IPS-11a (cell line): Measurements from ENCODE around the gene ZNF524.
"Not testable (repeated sequence)": the region's sequence is repeated elsewhere in the genome, so short reads cannot be mapped to it uniquely, and the experiment has no call there.

Experiments
- H3K4me3 ChIP-seq: one replicate; pipeline ENCODE4 v1.5.1; 2013; ENCODE audit warnings: low read depth, low read length, control low read depth

ZNF524 gene

DNA sequence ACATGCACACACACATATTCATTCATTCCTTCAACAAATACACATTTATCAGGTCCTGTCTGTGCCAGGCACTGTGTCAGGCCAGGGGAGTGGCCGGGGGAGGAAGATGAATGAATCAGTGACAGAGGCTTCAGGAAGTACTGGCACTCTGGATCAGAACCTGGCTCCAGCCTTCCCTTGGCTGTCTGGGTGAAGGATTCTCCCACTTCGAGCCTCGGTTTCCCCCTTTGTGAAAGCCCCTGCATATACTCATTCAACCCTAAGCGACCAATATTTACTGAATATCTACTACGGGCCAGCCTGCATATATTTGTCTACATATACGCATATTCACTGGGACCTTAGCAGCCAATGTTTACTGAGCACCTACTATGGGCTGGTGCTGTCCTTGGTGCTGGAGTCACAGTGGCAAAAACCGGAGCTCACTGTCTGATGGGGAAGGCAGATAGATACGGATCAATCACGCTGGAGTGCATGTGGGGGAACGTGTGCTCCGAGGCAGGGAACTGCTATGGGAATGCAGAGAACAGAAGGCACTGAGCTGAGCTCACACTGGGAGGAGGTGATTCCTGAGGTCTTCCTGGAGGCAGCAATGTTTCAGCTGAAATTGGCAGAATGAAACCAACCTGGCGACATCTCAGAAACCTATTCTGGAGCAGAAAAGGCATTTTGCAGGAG, 18.8 kb upstream of the ZNF524 start:
- peak overlapping the region; percentile 20 for H3K4me3 ChIP-seq

- no peak overlapping the region for H3K4me3 ChIP-seq
These were observed 18.3 kb upstream of the ZNF524 start for GRCh38 chr19:55581823-55582223.

DNA sequence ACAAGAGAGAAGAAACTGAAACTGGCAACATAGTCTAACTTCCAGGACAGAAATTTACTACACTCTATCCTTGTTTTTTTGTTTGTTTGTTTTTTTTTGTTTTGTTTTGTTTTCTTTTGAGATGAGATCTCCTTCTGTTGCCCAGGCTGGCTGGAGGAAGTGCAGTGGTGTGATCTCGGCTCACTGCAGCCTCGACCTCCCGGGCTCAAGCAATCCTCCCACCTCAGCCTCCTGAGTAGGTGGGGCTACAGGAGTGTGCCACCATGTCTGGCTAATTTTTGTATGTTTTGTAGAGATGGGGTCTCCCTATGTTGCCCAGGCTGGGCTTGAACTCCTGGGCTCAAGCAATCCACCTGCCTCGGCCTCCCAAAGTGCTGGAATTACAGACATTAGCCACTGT, 17.8 kb upstream of the ZNF524 start:
- not testable (repeated sequence) for H3K4me3 ChIP-seq

DNA sequence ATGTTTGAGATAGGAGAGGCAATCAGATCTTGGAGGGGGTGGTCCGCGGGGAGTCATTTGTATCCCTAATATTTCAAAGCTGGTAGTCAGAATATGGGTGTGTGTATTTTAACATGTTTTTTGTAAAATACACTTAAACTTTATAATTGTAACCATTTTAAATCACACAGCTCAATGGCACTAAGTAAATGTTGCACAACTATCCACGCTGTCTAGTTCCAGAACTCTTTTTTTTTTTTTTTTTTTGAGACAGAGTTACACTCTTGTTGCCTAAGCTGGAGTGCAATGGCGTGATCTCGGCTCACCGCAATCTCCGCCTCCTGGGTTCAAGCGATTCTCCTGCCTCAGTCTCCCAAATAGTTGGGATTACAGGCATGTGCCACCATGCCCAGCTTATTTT, 16.2 kb upstream of the ZNF524 start:
- not testable (repeated sequence) for H3K4me3 ChIP-seq

- no peak overlapping the region for H3K4me3 ChIP-seq
These were observed 15.2 kb upstream of the ZNF524 start for GRCh38 chr19:55584871-55585270.

- peak overlapping the region; percentile 28 for H3K4me3 ChIP-seq
These were observed 14.3 kb upstream of the ZNF524 start for GRCh38 chr19:55585658-55586339.

GRCh38 chr19:55586976-55587668, 13.0 kb upstream of the ZNF524 start:
- peak overlapping the region; percentile 21 for H3K4me3 ChIP-seq

DNA sequence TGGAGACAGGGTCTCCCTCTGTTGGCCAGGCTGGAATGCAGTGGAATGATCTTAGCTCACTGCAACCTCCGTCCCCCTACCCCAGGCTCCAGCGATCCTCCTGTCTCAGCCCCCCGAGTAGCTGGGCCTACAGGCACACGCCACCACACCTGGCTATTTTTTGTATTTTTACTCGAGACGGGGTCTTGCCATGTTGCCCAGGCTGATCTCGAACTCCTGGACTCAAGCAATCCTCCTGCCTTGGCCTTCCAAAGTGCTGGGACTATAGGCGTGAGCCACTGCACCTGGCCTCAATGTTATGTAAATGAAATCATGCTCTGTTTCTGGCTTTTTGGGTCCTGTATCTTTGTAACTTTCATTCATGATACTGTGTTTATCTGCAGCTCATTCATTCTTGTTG, 11.3 kb upstream of the ZNF524 start:
- no peak overlapping the region for H3K4me3 ChIP-seq

DNA sequence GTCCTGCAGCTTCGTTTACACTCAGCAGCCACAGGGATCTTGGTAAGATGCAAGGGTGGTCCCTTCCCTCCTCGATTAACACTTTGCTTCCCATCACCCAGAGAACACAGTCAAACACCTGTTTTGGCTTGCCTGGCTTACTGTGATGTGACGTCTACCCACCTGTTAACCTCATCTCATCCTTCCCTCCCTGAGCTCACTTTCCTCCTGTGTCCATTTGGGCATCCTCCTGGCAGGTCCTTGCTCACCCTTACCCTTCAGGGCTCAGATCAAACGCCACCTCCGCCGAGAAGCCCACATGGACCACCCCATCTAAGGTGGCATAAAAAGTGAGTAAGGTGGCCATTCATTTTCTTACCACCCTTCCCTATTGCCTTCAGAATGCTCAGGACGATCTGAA, 10.0 kb upstream of the ZNF524 start:
- H3K4me3 ChIP-seq = no peak overlapping the region

DNA sequence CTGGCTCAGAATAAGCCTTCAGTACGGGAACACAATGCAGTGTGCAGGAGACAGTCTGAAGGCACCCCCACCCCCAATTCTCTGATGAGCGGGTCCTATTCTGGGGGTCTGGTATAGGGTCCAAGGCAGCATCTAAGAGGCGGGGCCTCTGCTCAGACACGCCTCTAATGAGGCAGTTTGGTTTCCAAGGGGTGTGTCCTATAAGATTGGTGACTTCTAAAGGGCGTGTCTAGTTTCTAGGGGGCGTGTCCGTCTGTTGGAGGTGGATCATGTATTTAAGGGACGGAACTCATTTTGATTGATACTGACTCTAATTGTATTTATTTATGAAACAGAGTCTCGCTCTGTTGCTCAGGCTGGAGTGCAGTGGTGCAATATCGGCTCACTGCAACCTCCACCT, 9.5 kb upstream of the ZNF524 start:
- H3K4me3 ChIP-seq = no peak overlapping the region

- no peak overlapping the region for H3K4me3 ChIP-seq
These were observed 8.5 kb upstream of the ZNF524 start for GRCh38 chr19:55591555-55591954.

GRCh38 chr19:55592391-55593090, 7.5 kb upstream of the ZNF524 start:
- no peak overlapping the region for H3K4me3 ChIP-seq

DNA sequence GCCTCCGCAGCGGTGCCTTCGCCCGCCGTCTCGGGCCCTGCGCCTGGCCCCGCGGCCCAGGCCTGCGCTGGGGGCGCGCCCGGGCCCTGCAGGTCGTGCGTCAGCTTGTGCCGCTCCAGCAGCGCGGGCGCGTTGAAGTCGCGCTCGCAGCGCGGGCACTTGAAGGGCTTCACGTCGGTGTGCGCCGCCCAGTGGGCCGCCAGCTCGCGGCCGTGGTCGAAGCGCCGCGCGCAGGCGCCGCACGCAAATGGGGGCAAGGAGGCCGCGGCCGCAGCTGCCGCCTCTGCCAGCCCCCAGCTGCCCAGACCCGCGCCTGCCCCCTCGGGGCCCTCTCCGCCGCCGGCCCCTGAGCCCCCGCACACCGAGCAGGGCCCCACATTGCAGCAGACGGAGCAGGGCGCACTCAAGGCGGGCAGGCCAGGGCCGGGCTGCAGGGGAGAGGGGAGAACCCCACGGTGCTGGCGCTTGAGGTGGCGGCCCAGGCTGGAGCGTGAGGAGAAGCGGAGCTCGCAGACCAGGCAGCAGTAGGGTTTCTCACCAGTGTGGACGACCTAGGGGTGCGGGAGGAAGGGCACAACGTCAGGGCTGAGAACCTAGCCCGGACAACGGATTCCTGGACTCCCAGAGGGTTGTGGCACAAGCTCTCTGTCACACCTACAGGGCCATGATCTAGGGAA, 6.9 kb upstream of the ZNF524 start:
- H3K4me3 ChIP-seq = no peak overlapping the region

DNA sequence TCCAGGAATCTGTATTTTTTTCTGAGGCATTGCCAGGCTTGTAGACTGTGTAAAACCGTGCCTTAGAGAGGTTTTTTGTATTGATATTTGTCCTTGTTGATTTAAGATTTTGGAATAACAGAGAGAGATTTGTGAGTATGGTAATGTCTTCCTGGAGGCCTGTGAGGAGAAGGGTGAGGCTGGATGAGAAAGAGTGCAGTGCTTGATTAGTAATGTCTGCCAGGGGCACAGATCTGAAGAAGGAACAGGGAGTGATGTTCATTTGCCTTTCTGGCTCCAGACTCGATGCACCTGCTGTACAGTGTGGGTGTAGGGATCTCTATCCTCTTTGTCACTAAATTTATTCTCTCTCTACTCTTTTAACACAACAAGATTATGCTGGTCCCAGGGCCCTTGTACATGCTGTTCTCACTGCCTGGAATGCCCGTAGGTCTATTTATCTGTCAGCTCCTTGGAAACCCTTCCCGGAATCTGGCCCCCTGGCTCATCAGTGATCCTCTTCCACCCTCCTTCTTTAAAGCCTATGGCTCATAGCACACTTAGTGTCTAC, 5.0 kb upstream of the ZNF524 start:
- H3K4me3 ChIP-seq = no peak overlapping the region

GRCh38 chr19:55596304-55596703, 3.8 kb upstream of the ZNF524 start:
- no peak overlapping the region for H3K4me3 ChIP-seq

- H3K4me3 ChIP-seq = no peak overlapping the region
These were observed 2.6 kb upstream of the ZNF524 start for GRCh38 chr19:55597501-55597921.

GRCh38 chr19:55598034-55598433, 2.1 kb upstream of the ZNF524 start:
- H3K4me3 ChIP-seq = no peak overlapping the region

GRCh38 chr19:55598719-55599467, 1.2 kb upstream of the ZNF524 start:
- H3K4me3 ChIP-seq = peak overlapping the region; percentile 94

DNA sequence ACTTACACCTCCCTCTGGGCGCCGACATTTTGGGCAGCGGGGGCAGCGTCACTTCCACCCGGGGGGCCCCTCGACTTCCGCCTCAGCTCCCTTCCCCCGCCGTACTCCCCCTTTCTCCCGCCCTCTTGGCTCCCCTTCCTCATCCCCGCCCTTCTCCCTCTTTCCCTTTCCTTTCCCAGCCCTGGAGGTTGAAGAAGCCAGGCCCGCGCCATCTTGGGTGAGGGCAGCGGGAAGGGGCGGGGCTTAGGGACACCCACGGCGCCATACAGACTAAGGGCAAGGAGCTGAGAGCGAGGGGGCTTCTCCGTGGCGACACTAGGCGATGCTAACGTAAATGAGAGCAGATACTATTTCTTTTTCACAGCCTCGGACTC, 633 bp upstream of the ZNF524 start, which contains the start of gene FIZ1:
Gene FIZ1 (minus strand): TSS at position 50 of the 374 bp plus-strand sequence. CDS start 1,652 bp downstream, outside the sequence.
- H3K4me3 ChIP-seq = peak within 1 kb of the TSS; percentile 94

GRCh38 chr19:55600662-55601028, 557 bp downstream of the ZNF524 start:
- H3K4me3 ChIP-seq = peak overlapping the region; percentile 47
